T47D (cell line): ENCODE data around the gene FOXD4L1.
"Not testable (repeated sequence)": the region's sequence is repeated elsewhere in the genome, so short reads cannot be mapped to it uniquely, and the experiment has no call there.

Experiments
- DNase-seq, 2 experiments: peaks; one replicate each; pipeline versions ENCODE4 v3.0.0 to v3.0.0-alpha.2; 2011 to 2012; ENCODE audit warnings: low read depth in 1 of 2, low spot score in 1 of 2
- in situ Hi-C: cut with HindIII; loops from 2 replicates; pipeline ENCODE4 v1.10.0; 2016; ENCODE audit warnings: low sequenced_read_pairs, low pct_unique_long_range_greater_than_20kb

FOXD4L1 gene

DNA sequence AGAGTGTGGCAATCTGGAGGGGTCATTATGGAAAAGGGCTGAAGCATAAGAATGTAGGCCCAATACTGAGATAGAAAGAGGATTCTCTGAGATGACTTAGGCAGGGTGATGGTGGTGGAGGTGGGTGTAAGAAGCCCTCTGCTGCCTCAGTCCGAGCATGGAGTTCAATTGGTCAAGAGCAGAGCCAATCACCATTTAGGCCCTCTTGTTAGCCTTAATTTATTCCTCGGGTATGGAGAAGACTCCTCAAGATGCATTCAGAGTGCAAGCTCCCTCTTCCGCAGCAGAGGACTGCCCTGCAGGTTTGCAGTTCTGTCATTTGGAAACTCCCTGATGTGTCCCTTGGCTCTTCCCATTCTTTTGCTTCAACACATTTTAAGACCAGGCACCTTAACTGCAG lies 17.5 kb downstream of the FOXD4L1 start:
- in situ Hi-C loops, DNase-seq: not testable (repeated sequence)

DNA sequence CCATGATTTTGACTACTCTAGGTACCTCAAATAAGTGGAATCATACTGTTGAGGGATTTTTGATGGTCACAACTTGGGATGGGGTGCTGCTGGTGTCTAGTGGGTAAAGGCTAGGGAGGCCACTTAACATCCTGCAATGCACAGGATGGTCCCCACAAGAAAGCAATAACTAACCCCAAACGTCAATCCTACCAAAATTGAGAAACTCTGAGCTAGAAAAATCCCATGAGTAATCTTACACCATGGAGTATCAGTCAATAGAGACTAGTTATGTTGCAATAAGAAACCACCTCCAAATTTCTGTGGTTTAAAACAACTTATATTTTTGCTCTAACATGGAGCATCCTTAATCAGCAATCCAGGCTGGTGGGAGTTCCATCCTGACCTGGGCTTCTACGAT lies 18.6 kb downstream of the FOXD4L1 start:
- DNase-seq, in situ Hi-C loops: not testable (repeated sequence)

DNA sequence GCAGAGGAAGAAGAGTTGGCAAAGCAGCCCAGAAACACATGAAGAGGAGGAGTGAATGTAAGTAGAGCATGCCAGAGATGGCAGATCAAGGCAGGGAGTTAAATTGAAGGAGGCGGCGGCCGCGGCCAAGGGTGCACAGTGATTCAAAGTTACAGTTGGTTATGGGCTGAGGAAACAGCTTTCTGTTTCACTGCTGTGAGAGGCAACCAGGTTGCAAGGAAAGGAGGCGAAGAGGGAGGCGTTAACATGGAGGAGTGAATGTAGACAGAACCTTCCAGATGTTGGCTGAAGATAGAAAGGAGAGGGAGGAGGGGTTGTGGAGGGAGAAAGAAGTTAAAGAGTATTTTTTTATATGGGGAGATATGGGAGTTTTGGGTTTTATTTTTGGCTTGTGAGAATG lies 22.4 kb downstream of the FOXD4L1 start:
- in situ Hi-C loops, DNase-seq: not testable (repeated sequence)

DNA sequence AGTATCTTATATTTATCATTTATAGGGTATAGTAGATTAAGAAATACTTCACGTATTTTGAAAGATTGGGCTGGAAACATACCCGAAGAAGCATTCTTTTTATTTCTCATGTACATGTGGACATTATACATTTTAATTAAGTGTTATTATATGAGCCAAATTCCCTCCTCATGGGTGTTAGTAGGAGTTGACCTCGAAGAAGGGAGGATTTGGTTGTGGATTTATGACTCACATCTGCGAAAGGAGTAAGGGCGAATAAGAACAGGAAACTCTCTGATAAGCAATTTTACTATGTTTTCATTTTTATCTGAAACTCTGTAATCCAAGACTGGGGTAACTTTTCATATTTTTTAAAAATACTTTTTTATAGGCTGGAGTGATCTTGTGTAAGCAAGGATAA lies 23.0 kb downstream of the FOXD4L1 start:
- in situ Hi-C loops, DNase-seq: not testable (repeated sequence)

DNA sequence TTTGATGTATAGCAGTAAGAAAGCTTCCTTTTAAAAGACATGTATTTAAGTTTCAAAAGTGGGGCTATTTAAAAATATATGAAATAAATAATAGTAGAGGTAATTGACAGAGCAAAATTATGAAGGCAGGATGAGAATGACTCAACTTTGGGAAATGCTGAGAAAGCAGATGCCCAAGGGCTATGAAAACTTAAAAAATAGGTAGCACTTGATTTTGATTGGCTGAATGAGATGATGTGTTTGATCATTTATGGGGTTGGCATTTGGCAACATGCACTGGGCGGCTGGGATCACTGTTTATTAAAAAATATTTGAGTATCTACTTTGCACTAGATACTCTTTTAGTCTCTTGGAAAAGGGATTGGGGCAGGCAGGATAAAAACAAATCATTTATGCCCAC lies 26.5 kb downstream of the FOXD4L1 start:
- DNase-seq, in situ Hi-C loops: not testable (repeated sequence)

DNA sequence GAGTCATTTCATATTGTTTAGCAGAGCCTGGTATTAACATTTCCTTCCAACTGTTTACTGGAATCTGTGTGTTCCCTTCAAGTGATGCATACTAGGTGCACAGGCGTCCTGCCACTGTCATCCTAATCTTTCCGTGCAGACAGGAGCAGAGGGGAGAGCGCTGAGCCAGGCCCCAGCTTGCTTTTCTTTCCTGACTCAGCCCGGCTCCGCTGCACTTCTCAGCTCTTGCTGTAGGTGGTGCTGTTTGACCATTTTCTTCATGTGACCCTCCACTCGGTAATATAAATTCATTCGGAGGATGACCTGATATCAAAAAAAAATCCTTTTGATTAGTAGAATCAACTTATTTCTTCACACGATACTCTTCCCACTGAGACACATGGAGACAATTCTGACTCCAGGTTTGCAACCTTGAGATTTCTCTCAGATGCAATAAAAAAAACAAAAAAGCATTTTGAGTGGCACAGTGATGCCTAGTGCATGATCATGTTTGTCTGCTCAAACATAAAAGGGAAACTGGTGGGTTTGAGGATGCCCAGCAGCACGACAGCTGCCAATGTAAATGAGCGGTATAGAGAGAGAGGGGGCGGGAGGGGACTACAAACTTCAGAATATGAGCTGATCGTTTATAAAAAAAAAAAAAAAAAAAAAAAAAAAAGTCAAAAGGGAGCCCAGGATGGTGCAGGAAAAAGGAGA lies 29.0 kb downstream of the FOXD4L1 start:
- in situ Hi-C loops, DNase-seq: not testable (repeated sequence)

DNA sequence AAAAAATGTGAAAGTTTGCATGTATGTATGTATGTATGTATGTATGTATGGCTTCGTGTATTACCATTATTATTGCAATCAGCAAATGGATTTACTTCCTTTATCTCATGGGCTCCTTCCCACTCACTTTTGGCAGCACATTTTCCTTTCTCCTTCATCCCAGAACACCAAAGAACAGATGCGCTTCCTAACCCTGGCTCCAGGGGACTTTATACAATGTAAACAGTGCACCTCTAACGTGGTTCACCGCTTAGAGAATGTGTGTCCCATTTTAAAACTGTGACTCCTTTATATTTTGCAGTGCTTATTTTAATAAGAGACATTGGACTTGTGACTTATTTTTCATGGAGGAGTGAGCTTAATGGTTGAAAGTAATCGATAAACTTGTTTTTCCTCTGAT lies 29.7 kb downstream of the FOXD4L1 start:
- DNase-seq, in situ Hi-C loops: not testable (repeated sequence)

DNA sequence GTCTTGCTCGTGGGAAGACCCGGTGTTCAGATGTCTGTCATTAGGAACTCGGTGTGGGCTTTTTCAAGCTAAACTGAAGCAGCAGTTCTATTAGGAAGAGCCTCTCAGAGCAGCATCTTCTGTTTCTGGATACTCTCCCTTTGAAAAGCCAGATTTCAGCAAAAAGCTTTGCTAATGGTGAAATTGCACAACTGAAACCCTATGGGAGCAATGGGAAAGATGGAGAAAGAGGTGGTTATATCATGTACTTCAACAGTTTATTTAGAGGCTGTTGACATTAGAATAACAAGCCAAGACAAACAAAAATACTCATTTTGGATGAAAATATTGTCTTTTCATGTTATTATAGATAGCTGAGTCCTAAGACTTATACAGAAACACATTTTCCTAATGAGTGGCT lies 30.4 kb downstream of the FOXD4L1 start:
- not testable (repeated sequence) for DNase-seq

DNA sequence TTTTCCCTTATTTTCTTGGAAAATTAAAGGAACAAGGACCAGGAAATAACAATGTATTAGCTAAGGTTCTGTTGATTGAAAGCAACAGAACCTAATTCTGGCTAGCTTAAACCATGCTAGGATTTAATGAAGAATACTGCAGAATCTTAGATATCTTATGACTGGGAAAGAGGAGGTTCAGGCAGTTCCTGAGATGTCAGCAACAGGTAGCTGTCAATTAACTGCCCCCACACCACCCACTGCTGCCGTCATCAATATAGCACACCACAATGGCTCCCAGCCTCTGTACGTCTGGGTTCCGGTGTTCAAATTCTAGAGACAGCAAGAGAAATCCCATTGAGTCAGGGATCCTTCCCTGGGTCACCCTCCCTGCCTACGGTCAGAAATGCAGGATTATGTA lies 34.5 kb downstream of the FOXD4L1 start:
- in situ Hi-C loops, DNase-seq: not testable (repeated sequence)

More for the DNA sequence above, 30.4 kb downstream of the FOXD4L1 start:
- in situ Hi-C loops = not testable (repeated sequence)

DNA sequence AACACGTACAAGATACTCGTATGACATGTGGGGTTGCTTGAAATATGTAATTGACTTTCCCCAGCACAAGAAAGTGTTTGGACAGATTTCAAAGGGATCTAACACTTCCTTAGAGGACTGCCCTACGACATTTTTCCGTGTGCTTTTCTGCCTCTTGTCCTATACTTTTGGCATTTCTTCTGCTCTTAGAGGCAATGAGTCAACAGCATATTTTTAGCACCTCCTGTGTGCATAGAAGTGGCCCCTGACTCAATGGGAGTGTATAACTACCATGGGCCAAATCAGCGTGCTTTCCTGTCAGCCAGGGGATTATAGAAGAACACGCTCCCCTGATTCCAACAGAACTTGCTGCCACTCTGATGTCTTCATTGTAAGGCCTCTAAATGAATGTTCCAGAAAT lies 38.1 kb downstream of the FOXD4L1 start:
- DNase-seq, in situ Hi-C loops: not testable (repeated sequence)

DNA sequence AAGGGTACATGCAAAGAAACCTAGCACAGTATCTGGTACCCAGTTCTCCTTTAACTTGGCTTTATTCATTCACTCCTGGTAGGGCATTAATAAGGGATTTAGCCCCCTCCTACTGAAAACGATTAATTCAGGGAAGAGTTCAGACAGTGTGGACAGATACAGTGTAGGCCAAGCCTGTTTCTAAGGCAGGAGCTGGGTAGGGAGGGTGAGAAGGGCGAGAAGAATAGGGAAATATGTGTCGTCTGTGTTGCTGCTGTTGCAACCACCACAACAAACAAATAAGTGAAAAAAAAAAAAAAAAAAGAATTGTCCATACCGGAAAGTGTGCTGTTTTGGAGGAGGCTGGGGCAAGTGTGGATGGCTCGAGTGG lies 42.4 kb downstream of the FOXD4L1 start:
- DNase-seq, in situ Hi-C loops: not testable (repeated sequence)

DNA sequence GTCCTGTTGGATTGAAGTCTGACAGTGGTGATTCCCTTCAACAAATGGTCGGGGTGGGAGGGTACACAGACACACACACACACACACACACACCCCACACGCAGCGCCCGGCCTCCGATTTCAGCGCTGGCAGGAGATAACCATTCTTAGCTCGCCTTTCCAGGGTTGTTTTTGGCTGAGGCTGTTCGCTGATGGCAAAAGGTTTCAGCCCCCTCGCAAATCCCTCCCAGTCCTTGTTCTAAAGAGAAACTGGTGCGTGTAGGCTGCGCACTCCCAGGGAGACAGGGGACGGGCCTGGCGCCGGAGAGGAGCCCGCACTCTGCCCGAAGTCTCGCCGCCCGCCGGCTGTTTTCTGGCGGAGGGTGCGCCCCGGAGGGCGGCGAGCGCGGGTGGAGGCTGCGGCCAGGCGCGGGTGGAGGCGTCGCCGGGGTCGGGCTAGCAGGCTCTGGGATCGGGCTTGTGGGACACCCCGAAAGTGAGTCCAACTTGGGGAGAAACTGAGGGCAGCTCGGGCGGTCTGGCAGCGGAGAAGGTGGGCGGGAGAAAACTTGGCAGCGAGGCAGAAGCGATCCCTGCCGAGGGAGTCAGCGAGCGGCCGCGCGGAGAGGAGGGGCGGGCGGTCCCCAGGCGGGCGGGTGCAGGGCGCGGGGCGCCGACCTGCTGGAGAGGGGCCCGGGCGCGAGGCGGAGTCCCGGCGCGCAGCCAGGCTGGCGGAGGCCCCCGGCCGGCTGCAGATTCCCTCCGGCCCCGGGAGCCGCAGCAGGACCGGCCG lies 42.9 kb downstream of the FOXD4L1 start:
- peak; percentile 0 to 2 for DNase-seq
- in situ Hi-C loops = not testable (repeated sequence)

DNA sequence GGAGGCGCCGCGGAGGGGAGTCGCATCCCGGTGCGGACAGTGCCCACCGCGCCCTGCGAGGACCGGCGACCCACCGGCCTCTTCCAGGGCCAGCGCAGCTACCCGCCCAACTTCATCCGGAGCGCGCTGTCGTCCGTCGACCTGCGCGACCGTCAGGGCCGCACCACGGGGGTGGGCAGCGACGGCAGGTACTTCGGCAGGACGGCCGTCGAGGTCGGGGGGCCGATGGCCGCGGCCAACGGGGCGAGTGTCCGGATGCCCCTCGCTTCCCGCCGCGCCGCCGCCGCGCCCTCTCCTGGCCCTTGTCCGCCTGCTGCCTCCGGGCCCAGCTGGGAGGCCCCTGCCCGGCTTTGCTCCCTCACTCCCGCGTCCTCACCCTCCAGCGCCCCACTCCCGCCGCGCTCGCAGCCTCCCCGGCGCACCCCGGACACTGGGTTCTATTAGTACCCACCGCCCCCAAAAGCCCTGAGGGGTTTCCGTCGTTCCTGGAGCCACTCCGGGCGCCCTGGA lies 43.6 kb downstream of the FOXD4L1 start:
- in situ Hi-C loops, DNase-seq: not testable (repeated sequence)

DNA sequence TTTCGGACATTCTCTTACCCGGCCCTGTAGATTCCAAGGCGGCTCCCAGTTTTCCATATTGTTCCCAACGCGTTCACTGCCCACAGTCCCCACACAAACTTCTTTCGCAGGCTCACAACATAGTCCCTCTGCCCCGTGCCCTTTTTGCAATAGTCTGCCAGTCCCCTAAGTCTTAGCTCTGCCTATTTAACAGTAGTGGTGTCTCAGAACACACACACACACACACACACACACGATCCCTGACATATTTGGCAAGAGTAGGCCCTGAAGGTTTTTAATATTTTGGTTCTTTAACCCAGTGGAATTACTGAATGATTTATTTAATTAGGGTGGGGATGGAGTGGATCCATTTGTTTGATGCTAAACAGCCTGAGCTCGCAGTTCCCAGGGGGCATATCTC lies 44.1 kb downstream of the FOXD4L1 start:
- DNase-seq, in situ Hi-C loops: not testable (repeated sequence)
